ENCODE data around the gene SENP8.

GRCh38 chr15:72174551-72175165 lies 56.5 kb downstream of the SENP8 start:
- TF ChIP-seq CTCF (IDR thresholded peaks at IDR 0.05): no peak
- no peak for TF ChIP-seq EP300 (IDR thresholded peaks at IDR 0.05)
- no peak for TF ChIP-seq POLR2A (IDR thresholded peaks at IDR 0.05)

All from tibial nerve (tissue), 4 donors.